ENCODE data around the gene GPR158. TPM values are rescaled to one million over a fixed set of nuclear protein-coding genes. Genes with fewer than 3 reads are reported as not detected.

The GPR158 gene
- total and polyA plus RNA-seq, 5 donors from 2014 or later, result not detected

DNA sequence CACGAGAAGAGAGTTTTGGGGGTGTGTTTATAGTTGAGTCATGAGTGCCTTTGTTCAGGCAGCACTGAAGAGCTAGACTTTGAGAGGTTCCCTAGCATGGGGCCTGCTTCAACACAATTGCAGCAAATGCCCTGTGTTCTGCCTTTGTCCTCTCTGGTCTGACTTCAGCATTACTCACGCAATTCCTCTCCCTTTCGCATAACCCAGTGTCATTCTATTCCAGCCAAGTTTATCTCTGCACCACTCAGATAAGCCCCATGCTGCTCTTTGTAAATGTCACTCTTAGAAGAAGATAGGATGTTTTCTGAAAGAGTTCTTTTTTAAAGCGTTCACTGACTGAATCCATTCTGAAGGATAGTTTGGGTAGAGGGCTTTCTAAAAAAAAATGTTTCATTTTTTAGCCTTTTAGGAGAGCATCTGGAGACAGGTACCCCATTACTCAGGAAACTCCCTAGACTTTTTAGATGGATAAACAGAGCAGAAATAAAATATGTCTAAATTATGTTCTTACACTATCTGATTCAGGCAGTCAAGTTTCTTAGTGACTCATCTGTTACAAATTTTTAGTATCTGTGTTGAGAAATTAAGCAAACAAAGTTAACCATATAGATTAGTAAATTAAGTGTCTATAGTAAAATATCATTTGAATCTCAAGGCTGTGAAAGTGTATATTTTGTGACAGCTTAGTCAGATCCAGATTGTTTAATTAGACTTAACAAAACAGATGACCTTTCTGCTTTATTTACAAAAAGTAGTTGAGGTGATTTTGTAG is 318.5 kb downstream of the GPR158 start:
- Mint-ChIP-seq H3K36me3 (no peaks in the 10 kb centered on the region), H3K9me3 (peaks cover 0 to 5% (median 0%) of the 10 kb centered on the region in 7 donors), H3K27ac (no peak overlapping the region), H3K4me1 (no peaks in the 10 kb centered on the region), H3K27me3 (no peaks in the 10 kb centered on the region), H3K4me3 (no peak overlapping the region)
- DNase-seq (no peak), ATAC-seq (ENCODE audit: low read depth in 2 of 2) (no peak)
- Histone ChIP-seq H3K4me1 (ENCODE audit: control insufficient read depth, insufficient read depth, low read length, poor library complexity, severe bottlenecking) (no peaks in the 10 kb centered on the region), H3K4me3 (ENCODE audit: low read depth, low read length) (no peak overlapping the region), H3K27ac (ENCODE audit: insufficient read depth, low read length, poor library complexity, severe bottlenecking) (no peak overlapping the region), H3K9me3 (ENCODE audit: control insufficient read depth in 2 of 2, low read length in 2 of 2) (no peaks in the 10 kb centered on the region), H3K27me3 (ENCODE audit: control insufficient read depth, insufficient read depth, low read length) (no peaks in the 10 kb centered on the region), H3K36me3 (ENCODE audit: control insufficient read depth, insufficient read depth, low read length) (no peaks in the 10 kb centered on the region)

- Histone ChIP-seq H3K4me1 (ENCODE audit: control insufficient read depth, insufficient read depth, low read length, poor library complexity, severe bottlenecking) (no peaks in the 10 kb centered on the region), H3K36me3 (ENCODE audit: control insufficient read depth, insufficient read depth, low read length) (no peaks in the 10 kb centered on the region), H3K27ac (ENCODE audit: insufficient read depth, low read length, poor library complexity, severe bottlenecking) (no peak overlapping the region), H3K4me3 (ENCODE audit: low read depth, low read length) (no peak overlapping the region), H3K27me3 (ENCODE audit: control insufficient read depth, insufficient read depth, low read length) (no peaks in the 10 kb centered on the region), H3K9me3 (ENCODE audit: control insufficient read depth in 2 of 2, low read length in 2 of 2) (no peaks in the 10 kb centered on the region)
- Mint-ChIP-seq H3K27ac (no peak overlapping the region), H3K9me3 (peaks cover 0 to 7% (median 1%) of the 10 kb centered on the region in 7 donors), H3K4me1 (no peaks in the 10 kb centered on the region), H3K36me3 (no peaks in the 10 kb centered on the region), H3K4me3 (no peak overlapping the region), H3K27me3 (no peaks in the 10 kb centered on the region)
- no peak for DNase-seq
- no peak for ATAC-seq (ENCODE audit: low read depth in 2 of 2)
These were observed 322.4 kb downstream of the GPR158 start for GRCh38 chr10:25497246-25497645.

- no peaks in the 10 kb centered on the region for H3K27me3 Mint-ChIP-seq
- Histone ChIP-seq H3K27me3 (ENCODE audit: control insufficient read depth, insufficient read depth, low read length) (no peaks in the 10 kb centered on the region), H3K4me1 (ENCODE audit: control insufficient read depth, insufficient read depth, low read length, poor library complexity, severe bottlenecking) (no peaks in the 10 kb centered on the region), H3K4me3 (ENCODE audit: low read depth, low read length) (no peak overlapping the region), H3K27ac (ENCODE audit: insufficient read depth, low read length, poor library complexity, severe bottlenecking) (no peak overlapping the region), H3K9me3 (ENCODE audit: control insufficient read depth in 2 of 2, low read length in 2 of 2) (no peaks in the 10 kb centered on the region), H3K36me3 (ENCODE audit: control insufficient read depth, insufficient read depth, low read length) (no peaks in the 10 kb centered on the region)
- DNase-seq (no peak), ATAC-seq (ENCODE audit: low read depth in 2 of 2) (no peak)
- H3K36me3 Mint-ChIP-seq, result no peaks in the 10 kb centered on the region
- H3K27ac Mint-ChIP-seq, result no peak overlapping the region
- H3K9me3 Mint-ChIP-seq, result peaks cover 0 to 3% (median 1%) of the 10 kb centered on the region in 7 donors
- H3K4me3 Mint-ChIP-seq, result no peak overlapping the region
- no peaks in the 10 kb centered on the region for H3K4me1 Mint-ChIP-seq
These were observed 323.8 kb downstream of the GPR158 start for GRCh38 chr10:25498645-25499044.

DNA sequence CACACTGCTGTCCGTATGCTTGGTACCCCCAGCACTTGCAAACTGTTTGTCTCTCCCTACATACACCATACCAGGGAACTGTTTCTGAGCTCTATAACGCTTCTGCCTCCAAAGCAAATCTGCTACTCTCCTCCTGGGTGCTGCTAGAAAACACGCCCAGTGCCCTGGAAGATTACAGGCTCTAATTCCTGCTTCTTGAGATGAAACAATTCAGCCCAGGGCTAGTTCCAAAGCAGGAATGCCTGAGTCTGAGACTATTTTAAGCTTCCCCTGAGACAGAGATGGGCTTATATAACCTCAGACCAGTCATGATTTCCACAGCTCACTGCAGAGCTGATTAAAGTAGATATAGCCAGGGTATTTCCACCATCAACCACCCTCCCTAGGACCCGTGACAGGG is 327.1 kb downstream of the GPR158 start:
- no peaks in the 10 kb centered on the region for H3K36me3 ChIP-seq (ENCODE audit: control insufficient read depth, insufficient read depth, low read length)
- no peaks in the 10 kb centered on the region for H3K4me1 Mint-ChIP-seq
- ATAC-seq (ENCODE audit: low read depth in 2 of 2), result no peak
- H3K4me3 ChIP-seq (ENCODE audit: low read depth, low read length), result no peak overlapping the region
- DNase-seq, result no peak
- H3K9me3 Mint-ChIP-seq, result peaks cover 0 to 7% (median 3%) of the 10 kb centered on the region in 7 donors
- H3K9me3 ChIP-seq (ENCODE audit: control insufficient read depth in 2 of 2, low read length in 2 of 2), result no peaks in the 10 kb centered on the region
- H3K27me3 Mint-ChIP-seq, result no peaks in the 10 kb centered on the region
- no peak overlapping the region for H3K27ac Mint-ChIP-seq
- H3K4me1 ChIP-seq (ENCODE audit: control insufficient read depth, insufficient read depth, low read length, poor library complexity, severe bottlenecking), result no peaks in the 10 kb centered on the region
- H3K36me3 Mint-ChIP-seq, result no peaks in the 10 kb centered on the region
- H3K27me3 ChIP-seq (ENCODE audit: control insufficient read depth, insufficient read depth, low read length), result no peaks in the 10 kb centered on the region
- no peak overlapping the region for H3K4me3 Mint-ChIP-seq
- H3K27ac ChIP-seq (ENCODE audit: insufficient read depth, low read length, poor library complexity, severe bottlenecking), result no peak overlapping the region

- no peak overlapping the region for H3K27ac Mint-ChIP-seq
These were observed 327.7 kb downstream of the GPR158 start for GRCh38 chr10:25502453-25502852.

DNA sequence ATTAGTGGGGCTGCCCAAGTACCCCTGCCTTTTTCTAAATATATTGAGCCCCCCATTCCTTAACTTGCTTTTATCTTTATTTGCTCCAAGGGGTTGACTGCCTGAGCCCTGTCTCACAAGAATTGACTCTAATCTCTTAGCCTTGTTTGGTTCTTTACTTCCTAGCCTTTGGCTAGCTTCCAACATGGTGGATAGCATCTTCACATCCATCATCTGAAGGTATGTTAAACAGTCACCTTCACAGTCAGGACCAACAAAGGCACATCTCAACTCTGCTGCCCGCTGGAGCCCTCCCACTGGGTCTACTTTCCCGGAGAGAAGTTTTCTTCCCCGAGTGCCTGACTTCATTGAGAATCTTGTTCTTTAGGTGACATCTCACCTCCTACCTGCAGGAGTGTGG is 329.5 kb downstream of the GPR158 start:
- Histone ChIP-seq H3K4me3 (ENCODE audit: low read depth, low read length) (no peak overlapping the region), H3K27me3 (ENCODE audit: control insufficient read depth, insufficient read depth, low read length) (no peaks in the 10 kb centered on the region), H3K9me3 (ENCODE audit: control insufficient read depth in 2 of 2, low read length in 2 of 2) (no peaks in the 10 kb centered on the region), H3K36me3 (ENCODE audit: control insufficient read depth, insufficient read depth, low read length) (no peaks in the 10 kb centered on the region), H3K4me1 (ENCODE audit: control insufficient read depth, insufficient read depth, low read length, poor library complexity, severe bottlenecking) (no peaks in the 10 kb centered on the region), H3K27ac (ENCODE audit: insufficient read depth, low read length, poor library complexity, severe bottlenecking) (no peak overlapping the region)
- Mint-ChIP-seq H3K9me3 (peaks cover 0 to 10% (median 3%) of the 10 kb centered on the region in 7 donors), H3K27ac (no peak overlapping the region), H3K27me3 (no peaks in the 10 kb centered on the region), H3K4me3 (peak overlapping the region in 1 of 4 donors; percentile 56), H3K4me1 (no peaks in the 10 kb centered on the region), H3K36me3 (no peaks in the 10 kb centered on the region)
- ATAC-seq (ENCODE audit: low read depth in 2 of 2), result no peak
- no peak for DNase-seq

More at GRCh38 chr10:25502453-25502852, 327.7 kb downstream of the GPR158 start:
- no peak for ATAC-seq (ENCODE audit: low read depth in 2 of 2)
- Histone ChIP-seq H3K36me3 (ENCODE audit: control insufficient read depth, insufficient read depth, low read length) (no peaks in the 10 kb centered on the region), H3K4me1 (ENCODE audit: control insufficient read depth, insufficient read depth, low read length, poor library complexity, severe bottlenecking) (no peaks in the 10 kb centered on the region), H3K4me3 (ENCODE audit: low read depth, low read length) (no peak overlapping the region), H3K27me3 (ENCODE audit: control insufficient read depth, insufficient read depth, low read length) (no peaks in the 10 kb centered on the region), H3K9me3 (ENCODE audit: control insufficient read depth in 2 of 2, low read length in 2 of 2) (no peaks in the 10 kb centered on the region), H3K27ac (ENCODE audit: insufficient read depth, low read length, poor library complexity, severe bottlenecking) (no peak overlapping the region)
- no peak overlapping the region for H3K4me3 Mint-ChIP-seq
- H3K27me3 Mint-ChIP-seq, result no peaks in the 10 kb centered on the region
- no peaks in the 10 kb centered on the region for H3K4me1 Mint-ChIP-seq
- H3K9me3 Mint-ChIP-seq, result peaks cover 0 to 10% (median 3%) of the 10 kb centered on the region in 7 donors
- no peaks in the 10 kb centered on the region for H3K36me3 Mint-ChIP-seq
- DNase-seq, result no peak

DNA sequence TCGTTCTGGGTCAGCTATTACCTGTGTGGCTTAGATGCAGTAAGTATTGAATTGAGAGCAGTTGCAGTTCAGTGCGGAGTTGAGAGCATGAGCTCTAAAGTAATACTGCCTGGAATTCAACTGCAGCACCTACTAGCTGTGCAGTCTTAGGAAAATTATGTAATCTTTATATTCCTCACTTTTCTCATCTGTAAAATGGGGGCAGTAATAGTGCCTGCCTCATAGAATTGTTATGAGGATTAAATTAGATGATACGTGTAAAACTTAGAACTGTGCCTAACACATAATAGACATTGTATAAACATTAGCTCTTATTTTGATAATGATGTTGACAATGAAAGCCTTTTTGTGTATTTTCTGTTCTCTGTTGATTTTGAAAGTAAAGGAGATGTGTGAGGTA is 330.0 kb downstream of the GPR158 start:
- H3K4me1 ChIP-seq (ENCODE audit: control insufficient read depth, insufficient read depth, low read length, poor library complexity, severe bottlenecking), result no peaks in the 10 kb centered on the region
- H3K27me3 ChIP-seq (ENCODE audit: control insufficient read depth, insufficient read depth, low read length), result no peaks in the 10 kb centered on the region
- no peak overlapping the region for H3K27ac Mint-ChIP-seq
- H3K36me3 ChIP-seq (ENCODE audit: control insufficient read depth, insufficient read depth, low read length), result no peaks in the 10 kb centered on the region
- DNase-seq (no peak), ATAC-seq (ENCODE audit: low read depth in 2 of 2) (no peak)
- H3K9me3 ChIP-seq (ENCODE audit: control insufficient read depth in 2 of 2, low read length in 2 of 2), result no peaks in the 10 kb centered on the region
- no peaks in the 10 kb centered on the region for H3K36me3 Mint-ChIP-seq
- peaks cover 0 to 10% (median 2%) of the 10 kb centered on the region in 7 donors for H3K9me3 Mint-ChIP-seq
- H3K27ac ChIP-seq (ENCODE audit: insufficient read depth, low read length, poor library complexity, severe bottlenecking), result no peak overlapping the region
- no peaks in the 10 kb centered on the region for H3K27me3 Mint-ChIP-seq
- H3K4me3 Mint-ChIP-seq, result no peak overlapping the region
- H3K4me1 Mint-ChIP-seq, result no peaks in the 10 kb centered on the region
- H3K4me3 ChIP-seq (ENCODE audit: low read depth, low read length), result no peak overlapping the region

DNA sequence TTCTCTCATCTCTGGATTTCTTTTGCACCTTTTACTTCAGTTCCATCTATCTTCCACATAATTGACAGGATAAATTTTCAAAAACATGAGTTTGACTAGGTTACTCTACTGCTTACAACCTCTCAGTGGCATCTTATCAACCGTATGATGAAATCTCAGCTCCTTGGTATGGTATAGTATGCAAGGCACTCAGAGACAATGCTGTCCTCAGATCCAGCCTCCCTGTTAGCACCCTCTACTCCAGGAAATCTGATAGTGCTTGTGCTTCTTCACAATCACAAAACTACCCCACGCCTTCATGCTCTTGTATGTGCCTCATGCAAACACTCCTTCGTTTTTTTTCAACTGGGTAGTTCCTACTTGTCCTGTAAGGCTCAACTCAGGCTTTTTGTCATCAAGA is 330.7 kb downstream of the GPR158 start:
- H3K27ac ChIP-seq (ENCODE audit: insufficient read depth, low read length, poor library complexity, severe bottlenecking), result no peak overlapping the region
- H3K36me3 ChIP-seq (ENCODE audit: control insufficient read depth, insufficient read depth, low read length), result no peaks in the 10 kb centered on the region
- H3K27me3 ChIP-seq (ENCODE audit: control insufficient read depth, insufficient read depth, low read length), result no peaks in the 10 kb centered on the region
- H3K9me3 Mint-ChIP-seq, result peaks cover 0 to 10% (median 2%) of the 10 kb centered on the region in 7 donors
- no peak overlapping the region for H3K4me3 Mint-ChIP-seq
- ATAC-seq (ENCODE audit: low read depth in 2 of 2) (no peak), DNase-seq (no peak)
- no peak overlapping the region for H3K27ac Mint-ChIP-seq
- H3K27me3 Mint-ChIP-seq, result no peaks in the 10 kb centered on the region
- H3K9me3 ChIP-seq (ENCODE audit: control insufficient read depth in 2 of 2, low read length in 2 of 2), result no peaks in the 10 kb centered on the region
- H3K4me3 ChIP-seq (ENCODE audit: low read depth, low read length), result no peak overlapping the region
- H3K4me1 ChIP-seq (ENCODE audit: control insufficient read depth, insufficient read depth, low read length, poor library complexity, severe bottlenecking), result no peaks in the 10 kb centered on the region
- H3K36me3 Mint-ChIP-seq, result no peaks in the 10 kb centered on the region
- no peaks in the 10 kb centered on the region for H3K4me1 Mint-ChIP-seq

Data from CD4-positive, CD25-positive, alpha-beta regulatory T cell (primary cell).